WTC11 (cell line): Measurements from ENCODE around the gene RPS6KL1. TPM values are rescaled to one million over a fixed set of nuclear protein-coding genes. Genes with fewer than 3 reads are reported as not detected.

Experiments used
- ATAC-seq: fragments of 200-7000 bp; cut with Tn5 transposase; 2 replicates; pipeline ENCODE4 v1.10.0; 2021; ENCODE audit warnings: mild to moderate bottlenecking, moderate library complexity
- CTCF ChIA-PET: fragments of 300-600 bp; sonication (Branson Sonifier 250); formaldehyde crosslinking; loops from one replicate; lab custom pipeline; 2021; ENCODE audit warnings: antibody characterized with exemption; lab: Charles Lee
- POLR2A ChIA-PET: fragments of 350-600 bp; sonication (Branson Sonifier 250); formaldehyde crosslinking; loops from one replicate; lab custom pipeline; 2021; ENCODE audit warnings: antibody characterized with exemption; lab: Charles Lee
- DNase-seq: peaks from one replicate; pipeline ENCODE4 v3.0.0; 2021; ENCODE audit warnings: low spot score
- H3K27ac Mint-ChIP-seq: 2 replicates; pipeline ENCODE4 v1.8.0; 2021; ENCODE audit warnings: mixed read lengths
- H3K27me3 Mint-ChIP-seq: 2 replicates; pipeline ENCODE4 v1.8.0; 2021; ENCODE audit warnings: low read depth, mild to moderate bottlenecking, moderate library complexity, mixed read lengths
- H3K36me3 Mint-ChIP-seq: 2 replicates; pipeline ENCODE4 v1.8.0; 2021; ENCODE audit warnings: mixed read lengths
- H3K4me1 Mint-ChIP-seq: 2 replicates; pipeline ENCODE4 v1.8.0; 2022; ENCODE audit warnings: mixed read lengths
- H3K4me3 Mint-ChIP-seq: 2 replicates; pipeline ENCODE4 v1.8.0; 2021; ENCODE audit warnings: mild to moderate bottlenecking, moderate library complexity, mixed read lengths
- H3K9me3 Mint-ChIP-seq: 2 replicates; pipeline ENCODE4 v1.8.0; 2021; ENCODE audit warnings: mixed read lengths
- CREB1 ChIP-seq: sonication (generic); formaldehyde crosslinking; IDR thresholded peaks from 2 replicates; pipeline ENCODE4 v1.8.0; 2023; ENCODE audit warnings: mild to moderate bottlenecking, missing genetic modification reagents
- ELF4 ChIP-seq: sonication (generic); formaldehyde crosslinking; IDR thresholded peaks from 2 replicates; pipeline ENCODE4 v1.8.1; 2022; ENCODE audit warnings: low read depth, mild to moderate bottlenecking, moderate library complexity, missing genetic modification reagents
- EMX1 ChIP-seq: fragments of 250-450 bp; sonication (Bioruptor Pico); IDR thresholded peaks from 2 replicates; pipeline ENCODE4 v1.8.0; 2021; ENCODE audit warnings: mild to moderate bottlenecking
- IRF2 ChIP-seq: sonication (generic); formaldehyde crosslinking; IDR thresholded peaks from 2 replicates; pipeline ENCODE4 v1.8.0; 2022; ENCODE audit warnings: low read depth, missing genetic modification reagents, borderline replicate concordance
- JAZF1 ChIP-seq: fragments of 250-450 bp; sonication (Bioruptor Pico); IDR thresholded peaks from 2 replicates; pipeline ENCODE4 v1.9.0; 2021; ENCODE audit warnings: moderate library complexity, mild to moderate bottlenecking, inconsistent platforms
- JUN ChIP-seq: sonication (generic); formaldehyde crosslinking; IDR thresholded peaks from 2 replicates; pipeline ENCODE4 v1.8.0; 2023; ENCODE audit warnings: mild to moderate bottlenecking, missing genetic modification reagents
- MXD4 ChIP-seq: fragments of 250-450 bp; sonication (Bioruptor Pico); IDR thresholded peaks from 2 replicates; pipeline ENCODE4 v1.8.0; 2021; ENCODE audit warnings: mild to moderate bottlenecking, moderate library complexity, borderline replicate concordance
- NFE2L1 ChIP-seq: sonication (generic); formaldehyde crosslinking; IDR thresholded peaks from 2 replicates; pipeline ENCODE4 v1.8.1; 2023; ENCODE audit warnings: missing genetic modification reagents
- NFYB ChIP-seq: sonication (generic); formaldehyde crosslinking; conservative IDR thresholded peaks from 2 replicates; pipeline ENCODE4 v1.8.0; 2022; ENCODE audit warnings: low read depth, missing genetic modification reagents
- NR1H2 ChIP-seq: sonication (generic); formaldehyde crosslinking; IDR thresholded peaks from 2 replicates; pipeline ENCODE4 v1.9.0; 2021; ENCODE audit warnings: mild to moderate bottlenecking, moderate library complexity, missing genetic modification reagents
- NR2C2 ChIP-seq: sonication (generic); formaldehyde crosslinking; IDR thresholded peaks from 2 replicates; pipeline ENCODE4 v1.8.0; 2022; ENCODE audit warnings: mild to moderate bottlenecking, missing genetic modification reagents
- total RNA-seq: library from RNA; stranded (reverse); gene quantifications from 3 replicates; pipeline ENCODE4 v1.2.3, GENCODE V29; 2021
- TF ChIP-seq, protein P1 (sequence below): fragments of 200-600 bp; IDR thresholded peaks from 2 replicates; pipeline ENCODE4 v1.8.0; 2022; ENCODE audit warnings: antibody characterized with exemption
- TF ChIP-seq, protein P2 (sequence below): sonication (generic); formaldehyde crosslinking; IDR thresholded peaks from 2 replicates; pipeline ENCODE4 v1.8.1; 2022; ENCODE audit warnings: missing genetic modification reagents, borderline replicate concordance
- TF ChIP-seq, protein P3 (sequence below): sonication (generic); formaldehyde crosslinking; IDR thresholded peaks from 2 replicates; pipeline ENCODE4 v1.8.0; 2022; ENCODE audit warnings: mild to moderate bottlenecking, missing genetic modification reagents
- TF ChIP-seq, protein P4 (sequence below): sonication (generic); formaldehyde crosslinking; IDR thresholded peaks from 2 replicates; pipeline ENCODE4 v1.8.1; 2022; ENCODE audit warnings: mild to moderate bottlenecking, missing genetic modification reagents, moderate library complexity, borderline replicate concordance
- TF ChIP-seq, protein P5 (sequence below): sonication (generic); formaldehyde crosslinking; IDR thresholded peaks from 2 replicates; pipeline ENCODE4 v1.8.1; 2022; ENCODE audit warnings: low read depth, mild to moderate bottlenecking, moderate library complexity, missing genetic modification reagents, borderline replicate concordance
- TF ChIP-seq, protein P6 (sequence below): sonication (generic); formaldehyde crosslinking; IDR thresholded peaks from 2 replicates; pipeline ENCODE4 v1.8.0; 2022; ENCODE audit warnings: missing genetic modification reagents
- TF ChIP-seq, protein P7 (sequence below): sonication (generic); formaldehyde crosslinking; IDR thresholded peaks from 2 replicates; pipeline ENCODE4 v1.8.0; 2023; ENCODE audit warnings: mild to moderate bottlenecking, missing genetic modification reagents

The RPS6KL1 gene
- total RNA-seq, 1 experiment from 2014 or later: 10.6 TPM

DNA sequence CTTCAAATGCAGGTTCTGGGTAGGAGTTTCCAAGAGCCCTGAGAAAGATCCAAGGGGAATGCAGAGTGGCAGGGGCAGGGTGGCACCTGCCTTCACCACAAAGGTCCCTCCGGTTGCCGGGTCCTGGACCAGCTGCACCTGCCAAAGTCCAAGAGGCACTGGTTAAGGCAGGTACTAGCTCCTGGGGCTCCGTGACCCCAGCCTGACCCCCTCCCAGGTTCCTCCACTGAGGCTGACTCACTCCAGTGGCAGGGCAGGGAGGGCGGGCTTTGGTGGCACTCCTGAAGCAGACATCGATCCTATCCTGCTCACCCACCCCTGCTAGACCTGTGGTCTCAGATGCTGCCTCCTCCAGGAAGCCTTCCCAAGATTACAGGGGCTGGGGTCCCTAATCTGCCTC, 11.4 kb downstream of the RPS6KL1 start:
- no peaks in the 10 kb centered on the region for H3K9me3 Mint-ChIP-seq
- ChIA-PET POLR2A (interaction anchor here (0.6 kb wide), 2 partner anchors 18 to 32 kb away, joined by 3 to 6 read pairs; no protein-coding TSS in a partner anchor), CTCF (interaction anchor here (0.7 to 2.4 kb wide), 4 partner anchors 33 to 177 kb away, joined by 3 to 5 read pairs (median 4); partner anchors contain the start of gene ACYP1)
- ATAC-seq (no peak), DNase-seq (no peak)
- no peak overlapping the region for H3K4me3 Mint-ChIP-seq
- H3K36me3 Mint-ChIP-seq: no peaks in the 10 kb centered on the region
- H3K4me1 Mint-ChIP-seq: no peaks in the 10 kb centered on the region
- H3K27me3 Mint-ChIP-seq: no peaks in the 10 kb centered on the region
- no peak overlapping the region for H3K27ac Mint-ChIP-seq
- no peak for TF ChIP-seq ELF4 (CRISPR knock-in tag)
- TF ChIP-seq, protein P1, sequence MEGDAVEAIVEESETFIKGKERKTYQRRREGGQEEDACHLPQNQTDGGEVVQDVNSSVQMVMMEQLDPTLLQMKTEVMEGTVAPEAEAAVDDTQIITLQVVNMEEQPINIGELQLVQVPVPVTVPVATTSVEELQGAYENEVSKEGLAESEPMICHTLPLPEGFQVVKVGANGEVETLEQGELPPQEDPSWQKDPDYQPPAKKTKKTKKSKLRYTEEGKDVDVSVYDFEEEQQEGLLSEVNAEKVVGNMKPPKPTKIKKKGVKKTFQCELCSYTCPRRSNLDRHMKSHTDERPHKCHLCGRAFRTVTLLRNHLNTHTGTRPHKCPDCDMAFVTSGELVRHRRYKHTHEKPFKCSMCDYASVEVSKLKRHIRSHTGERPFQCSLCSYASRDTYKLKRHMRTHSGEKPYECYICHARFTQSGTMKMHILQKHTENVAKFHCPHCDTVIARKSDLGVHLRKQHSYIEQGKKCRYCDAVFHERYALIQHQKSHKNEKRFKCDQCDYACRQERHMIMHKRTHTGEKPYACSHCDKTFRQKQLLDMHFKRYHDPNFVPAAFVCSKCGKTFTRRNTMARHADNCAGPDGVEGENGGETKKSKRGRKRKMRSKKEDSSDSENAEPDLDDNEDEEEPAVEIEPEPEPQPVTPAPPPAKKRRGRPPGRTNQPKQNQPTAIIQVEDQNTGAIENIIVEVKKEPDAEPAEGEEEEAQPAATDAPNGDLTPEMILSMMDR: no peak
- no peak for TF ChIP-seq NFYB (CRISPR knock-in tag)
- TF ChIP-seq IRF2 (CRISPR knock-in tag): no peak
- TF ChIP-seq, protein P2, sequence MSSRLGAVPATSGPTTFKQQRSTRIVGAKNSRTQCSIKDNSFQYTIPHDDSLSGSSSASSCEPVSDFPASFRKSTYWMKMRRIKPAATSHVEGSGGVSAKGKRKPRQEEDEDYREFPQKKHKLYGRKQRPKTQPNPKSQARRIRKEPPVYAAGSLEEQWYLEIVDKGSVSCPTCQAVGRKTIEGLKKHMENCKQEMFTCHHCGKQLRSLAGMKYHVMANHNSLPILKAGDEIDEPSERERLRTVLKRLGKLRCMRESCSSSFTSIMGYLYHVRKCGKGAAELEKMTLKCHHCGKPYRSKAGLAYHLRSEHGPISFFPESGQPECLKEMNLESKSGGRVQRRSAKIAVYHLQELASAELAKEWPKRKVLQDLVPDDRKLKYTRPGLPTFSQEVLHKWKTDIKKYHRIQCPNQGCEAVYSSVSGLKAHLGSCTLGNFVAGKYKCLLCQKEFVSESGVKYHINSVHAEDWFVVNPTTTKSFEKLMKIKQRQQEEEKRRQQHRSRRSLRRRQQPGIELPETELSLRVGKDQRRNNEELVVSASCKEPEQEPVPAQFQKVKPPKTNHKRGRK (CRISPR knock-in tag): no peak

DNA sequence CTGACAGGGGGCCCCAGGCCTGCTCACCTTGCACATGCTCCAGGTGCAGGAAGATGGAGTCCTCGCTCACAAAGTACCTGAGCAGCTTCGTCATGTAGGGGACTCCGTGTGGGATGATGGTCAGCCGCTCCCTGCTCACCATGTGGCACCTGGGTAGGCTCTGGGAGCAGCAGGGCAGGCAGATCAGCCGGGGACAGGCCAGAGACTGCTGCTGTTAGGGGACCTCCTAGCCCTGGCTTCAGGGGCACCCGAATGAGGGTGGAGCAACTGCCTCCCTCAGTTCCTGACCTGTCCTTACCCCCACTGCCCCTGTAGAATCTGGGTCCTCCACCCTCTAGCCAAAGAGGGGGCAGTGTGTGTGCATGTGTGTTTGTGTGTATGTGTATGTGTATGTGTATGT, 11.8 kb downstream of the RPS6KL1 start:
- no peak overlapping the region for H3K4me3 Mint-ChIP-seq
- POLR2A ChIA-PET: interaction anchor here (0.6 kb wide), 1 partner anchor 32 kb away, joined by 6 read pairs; no protein-coding TSS in a partner anchor
- TF ChIP-seq MXD4: no peak
- TF ChIP-seq, protein P3, sequence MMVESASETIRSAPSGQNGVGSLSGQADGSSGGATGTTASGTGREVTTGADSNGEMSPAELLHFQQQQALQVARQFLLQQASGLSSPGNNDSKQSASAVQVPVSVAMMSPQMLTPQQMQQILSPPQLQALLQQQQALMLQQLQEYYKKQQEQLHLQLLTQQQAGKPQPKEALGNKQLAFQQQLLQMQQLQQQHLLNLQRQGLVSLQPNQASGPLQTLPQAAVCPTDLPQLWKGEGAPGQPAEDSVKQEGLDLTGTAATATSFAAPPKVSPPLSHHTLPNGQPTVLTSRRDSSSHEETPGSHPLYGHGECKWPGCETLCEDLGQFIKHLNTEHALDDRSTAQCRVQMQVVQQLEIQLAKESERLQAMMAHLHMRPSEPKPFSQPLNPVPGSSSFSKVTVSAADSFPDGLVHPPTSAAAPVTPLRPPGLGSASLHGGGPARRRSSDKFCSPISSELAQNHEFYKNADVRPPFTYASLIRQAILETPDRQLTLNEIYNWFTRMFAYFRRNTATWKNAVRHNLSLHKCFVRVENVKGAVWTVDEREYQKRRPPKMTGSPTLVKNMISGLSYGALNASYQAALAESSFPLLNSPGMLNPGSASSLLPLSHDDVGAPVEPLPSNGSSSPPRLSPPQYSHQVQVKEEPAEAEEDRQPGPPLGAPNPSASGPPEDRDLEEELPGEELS: no peak
- TF ChIP-seq, protein P4, sequence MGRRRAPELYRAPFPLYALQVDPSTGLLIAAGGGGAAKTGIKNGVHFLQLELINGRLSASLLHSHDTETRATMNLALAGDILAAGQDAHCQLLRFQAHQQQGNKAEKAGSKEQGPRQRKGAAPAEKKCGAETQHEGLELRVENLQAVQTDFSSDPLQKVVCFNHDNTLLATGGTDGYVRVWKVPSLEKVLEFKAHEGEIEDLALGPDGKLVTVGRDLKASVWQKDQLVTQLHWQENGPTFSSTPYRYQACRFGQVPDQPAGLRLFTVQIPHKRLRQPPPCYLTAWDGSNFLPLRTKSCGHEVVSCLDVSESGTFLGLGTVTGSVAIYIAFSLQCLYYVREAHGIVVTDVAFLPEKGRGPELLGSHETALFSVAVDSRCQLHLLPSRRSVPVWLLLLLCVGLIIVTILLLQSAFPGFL (CRISPR knock-in tag): no peak
- TF ChIP-seq EMX1 (CRISPR knock-in tag): no peak
- TF ChIP-seq, protein P5, sequence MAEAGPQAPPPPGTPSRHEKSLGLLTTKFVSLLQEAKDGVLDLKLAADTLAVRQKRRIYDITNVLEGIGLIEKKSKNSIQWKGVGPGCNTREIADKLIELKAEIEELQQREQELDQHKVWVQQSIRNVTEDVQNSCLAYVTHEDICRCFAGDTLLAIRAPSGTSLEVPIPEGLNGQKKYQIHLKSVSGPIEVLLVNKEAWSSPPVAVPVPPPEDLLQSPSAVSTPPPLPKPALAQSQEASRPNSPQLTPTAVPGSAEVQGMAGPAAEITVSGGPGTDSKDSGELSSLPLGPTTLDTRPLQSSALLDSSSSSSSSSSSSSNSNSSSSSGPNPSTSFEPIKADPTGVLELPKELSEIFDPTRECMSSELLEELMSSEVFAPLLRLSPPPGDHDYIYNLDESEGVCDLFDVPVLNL: no peak
- TF ChIP-seq, protein P6, sequence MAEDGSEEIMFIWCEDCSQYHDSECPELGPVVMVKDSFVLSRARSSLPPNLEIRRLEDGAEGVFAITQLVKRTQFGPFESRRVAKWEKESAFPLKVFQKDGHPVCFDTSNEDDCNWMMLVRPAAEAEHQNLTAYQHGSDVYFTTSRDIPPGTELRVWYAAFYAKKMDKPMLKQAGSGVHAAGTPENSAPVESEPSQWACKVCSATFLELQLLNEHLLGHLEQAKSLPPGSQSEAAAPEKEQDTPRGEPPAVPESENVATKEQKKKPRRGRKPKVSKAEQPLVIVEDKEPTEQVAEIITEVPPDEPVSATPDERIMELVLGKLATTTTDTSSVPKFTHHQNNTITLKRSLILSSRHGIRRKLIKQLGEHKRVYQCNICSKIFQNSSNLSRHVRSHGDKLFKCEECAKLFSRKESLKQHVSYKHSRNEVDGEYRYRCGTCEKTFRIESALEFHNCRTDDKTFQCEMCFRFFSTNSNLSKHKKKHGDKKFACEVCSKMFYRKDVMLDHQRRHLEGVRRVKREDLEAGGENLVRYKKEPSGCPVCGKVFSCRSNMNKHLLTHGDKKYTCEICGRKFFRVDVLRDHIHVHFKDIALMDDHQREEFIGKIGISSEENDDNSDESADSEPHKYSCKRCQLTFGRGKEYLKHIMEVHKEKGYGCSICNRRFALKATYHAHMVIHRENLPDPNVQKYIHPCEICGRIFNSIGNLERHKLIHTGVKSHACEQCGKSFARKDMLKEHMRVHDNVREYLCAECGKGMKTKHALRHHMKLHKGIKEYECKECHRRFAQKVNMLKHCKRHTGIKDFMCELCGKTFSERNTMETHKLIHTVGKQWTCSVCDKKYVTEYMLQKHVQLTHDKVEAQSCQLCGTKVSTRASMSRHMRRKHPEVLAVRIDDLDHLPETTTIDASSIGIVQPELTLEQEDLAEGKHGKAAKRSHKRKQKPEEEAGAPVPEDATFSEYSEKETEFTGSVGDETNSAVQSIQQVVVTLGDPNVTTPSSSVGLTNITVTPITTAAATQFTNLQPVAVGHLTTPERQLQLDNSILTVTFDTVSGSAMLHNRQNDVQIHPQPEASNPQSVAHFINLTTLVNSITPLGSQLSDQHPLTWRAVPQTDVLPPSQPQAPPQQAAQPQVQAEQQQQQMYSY: no peak
- TF ChIP-seq, protein P7, sequence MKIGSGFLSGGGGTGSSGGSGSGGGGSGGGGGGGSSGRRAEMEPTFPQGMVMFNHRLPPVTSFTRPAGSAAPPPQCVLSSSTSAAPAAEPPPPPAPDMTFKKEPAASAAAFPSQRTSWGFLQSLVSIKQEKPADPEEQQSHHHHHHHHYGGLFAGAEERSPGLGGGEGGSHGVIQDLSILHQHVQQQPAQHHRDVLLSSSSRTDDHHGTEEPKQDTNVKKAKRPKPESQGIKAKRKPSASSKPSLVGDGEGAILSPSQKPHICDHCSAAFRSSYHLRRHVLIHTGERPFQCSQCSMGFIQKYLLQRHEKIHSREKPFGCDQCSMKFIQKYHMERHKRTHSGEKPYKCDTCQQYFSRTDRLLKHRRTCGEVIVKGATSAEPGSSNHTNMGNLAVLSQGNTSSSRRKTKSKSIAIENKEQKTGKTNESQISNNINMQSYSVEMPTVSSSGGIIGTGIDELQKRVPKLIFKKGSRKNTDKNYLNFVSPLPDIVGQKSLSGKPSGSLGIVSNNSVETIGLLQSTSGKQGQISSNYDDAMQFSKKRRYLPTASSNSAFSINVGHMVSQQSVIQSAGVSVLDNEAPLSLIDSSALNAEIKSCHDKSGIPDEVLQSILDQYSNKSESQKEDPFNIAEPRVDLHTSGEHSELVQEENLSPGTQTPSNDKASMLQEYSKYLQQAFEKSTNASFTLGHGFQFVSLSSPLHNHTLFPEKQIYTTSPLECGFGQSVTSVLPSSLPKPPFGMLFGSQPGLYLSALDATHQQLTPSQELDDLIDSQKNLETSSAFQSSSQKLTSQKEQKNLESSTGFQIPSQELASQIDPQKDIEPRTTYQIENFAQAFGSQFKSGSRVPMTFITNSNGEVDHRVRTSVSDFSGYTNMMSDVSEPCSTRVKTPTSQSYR (CRISPR knock-in tag): no peak
- no peak for TF ChIP-seq NR1H2 (CRISPR knock-in tag)
- TF ChIP-seq NFE2L1 (CRISPR knock-in tag): no peak
- no peak for TF ChIP-seq JAZF1 (CRISPR knock-in tag)
- no peak for TF ChIP-seq IRF2 (CRISPR knock-in tag)
- TF ChIP-seq CREB1: no peak
- no peak for TF ChIP-seq JUN (CRISPR knock-in tag)
- TF ChIP-seq NR2C2 (CRISPR knock-in tag): no peak

More for the DNA sequence above, 11.8 kb downstream of the RPS6KL1 start:
- CTCF ChIA-PET: interaction anchor here (1.0 to 2.4 kb wide), 3 partner anchors 34 to 153 kb away, joined by 4 to 5 read pairs (median 5); partner anchors contain the start of gene ACYP1
- no peak for DNase-seq
- no peak for ATAC-seq
- no peaks in the 10 kb centered on the region for H3K36me3 Mint-ChIP-seq
- H3K4me1 Mint-ChIP-seq: no peaks in the 10 kb centered on the region
- H3K9me3 Mint-ChIP-seq: no peaks in the 10 kb centered on the region
- H3K27me3 Mint-ChIP-seq: no peaks in the 10 kb centered on the region
- no peak overlapping the region for H3K27ac Mint-ChIP-seq
